H1 (cell line): ENCODE measurements around the gene GRB7. TPM values are rescaled to one million over a fixed set of nuclear protein-coding genes. Genes with fewer than 3 reads are reported as not detected.

Experiments
- ASH2L ChIP-seq: fragments of 200-600, 300-600 bp; sonication (generic); IDR thresholded peaks from one replicate; pipeline ENCODE4 v1.7.1; 2017; ENCODE audit warnings: low read length
- CEBPB ChIP-seq: IDR thresholded peaks from 2 replicates; pipeline ENCODE4 v1.6.1; 2012; ENCODE audit warnings: low read depth, low read length
- EZH2 ChIP-seq: fragments of 200-600 bp; sonication (generic); IDR thresholded peaks from 2 replicates; pipeline ENCODE4 v1.7.1; 2012; ENCODE audit warnings: low read depth, mild to moderate bottlenecking, moderate library complexity, low read length, inconsistent platforms; ENCODE audit not compliant: severe bottlenecking
- GTF2F1 ChIP-seq: IDR thresholded peaks from 2 replicates; pipeline ENCODE4 v1.6.1; 2012; ENCODE audit warnings: low read depth, low read length, improper control_type of control experiment, borderline replicate concordance
- MAFK ChIP-seq: IDR thresholded peaks from 2 replicates; pipeline ENCODE4 v1.6.1; 2012; ENCODE audit warnings: low read depth, mild to moderate bottlenecking, improper control_type of control experiment, low read length
- RFX5 ChIP-seq: IDR thresholded peaks from 2 replicates; pipeline ENCODE4 v1.6.1; 2011; ENCODE audit warnings: low read depth, low read length, improper control_type of control experiment, borderline replicate concordance
- YY1 ChIP-seq: IDR thresholded peaks from 2 replicates; pipeline ENCODE4 v1.6.1; 2011; ENCODE audit warnings: low read depth, mild to moderate bottlenecking, low read length
- polyA plus RNA-seq, 7 experiments: library from polyadenylated mRNA; depleted of rRNA in 3 of 7; stranded (reverse) in 5 of 7; unstranded in 2 of 7; fragments of >200 nt in 5 of 7; fragments of 200-250 nt in 2 of 7; gene quantifications; 1 replicate in 5 of 7; 2 replicates in 1 of 7; 4 replicates in 1 of 7; pipeline versions ENCODE4 v1.2.1 to v1.2.3, GENCODE V29; 2011 to 2013; ENCODE audit warnings: missing spikeins in 2 of 7, mixed read lengths in 2 of 7
- total RNA-seq: library from RNA; stranded (reverse); fragmentation: NEBNext Ultra II Directional; extraction: Animal tissue kit (Norgen Biotek cat#: 25700); gene quantifications from 2 replicates; pipeline ENCODE4 v1.2.1, GENCODE V29; 2021

The GRB7 gene
- total and polyA plus RNA-seq, 2 of the 8 experiments (the other 6 are each of a cell fraction or from before 2014, with no cell fraction given) = 32.2 to 41.5 TPM

DNA sequence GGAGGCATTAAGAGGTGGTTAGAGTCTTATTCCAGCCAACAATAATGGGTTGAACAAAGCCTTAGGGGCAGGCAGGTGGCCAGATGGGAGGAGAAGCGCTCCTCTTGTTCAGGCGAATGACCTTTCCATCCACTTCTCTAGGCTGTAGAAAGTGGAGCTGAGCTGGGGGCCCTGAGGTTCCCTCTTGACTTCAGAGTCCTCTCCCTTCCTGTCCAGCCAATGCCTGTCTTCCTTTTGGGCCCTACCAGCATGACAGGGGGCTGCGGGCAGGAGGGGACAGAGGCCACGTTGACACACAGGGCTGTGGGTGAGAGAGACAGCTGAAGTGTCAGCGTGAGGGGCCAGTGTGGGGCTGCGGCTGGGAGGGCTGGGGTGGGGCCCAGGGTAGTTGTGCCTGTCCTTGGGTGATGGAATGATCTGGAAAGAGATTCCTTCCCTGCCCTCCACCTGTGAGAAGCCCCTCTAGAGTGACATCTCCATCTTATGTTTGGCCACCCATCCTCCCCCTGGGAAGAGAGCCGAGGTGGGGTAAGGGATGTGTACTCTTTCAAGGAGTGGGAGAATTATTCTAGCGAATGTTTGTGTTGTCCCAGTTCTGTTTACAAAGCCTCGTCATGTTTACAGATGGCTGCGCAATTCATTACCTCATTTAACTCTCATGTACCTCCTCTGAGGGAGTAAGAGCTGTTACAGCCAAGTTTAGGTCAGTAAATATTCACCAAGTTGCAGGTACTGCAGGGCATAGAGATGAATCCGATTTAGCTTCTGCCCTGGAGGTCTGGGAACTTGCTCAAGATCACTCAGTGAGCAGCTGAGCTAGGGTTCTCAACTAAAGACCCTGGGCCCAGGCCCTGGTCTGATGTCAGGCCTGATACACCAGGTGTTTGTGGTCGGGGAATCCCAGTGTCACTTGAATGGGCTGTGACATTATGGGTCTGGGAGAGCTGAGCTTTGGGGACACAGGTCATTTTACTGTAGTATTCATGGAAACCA lies 34.5 kb upstream of the GRB7 start (continued):
- TF ChIP-seq EZH2 (no peak), GTF2F1 (no peak), MAFK (no peak), ASH2L (no peak), RFX5 (no peak), YY1 (no peak), CEBPB (no peak)
